Fibroblast of lung (primary cell): Measurements from ENCODE around the gene NBEAL1. TPM values are rescaled to one million over a fixed set of nuclear protein-coding genes. Genes with fewer than 3 reads are reported as not detected.

Source experiments
- DNase-seq, 2 donors: peaks; one replicate each; pipeline versions ENCODE4 v3.0.0 to v3.0.0-alpha.2; 2010; ENCODE audit warnings: low read depth in 2 of 2
- H2AFZ ChIP-seq: 2 replicates; pipeline ENCODE4 v1.5.1; 2012; ENCODE audit warnings: low read length, control low read depth, inconsistent platforms
- H3K27ac ChIP-seq: 2 replicates; pipeline ENCODE4 v1.5.1; 2011; ENCODE audit warnings: low read length, control low read depth; ENCODE audit not compliant: insufficient read depth
- H3K27me3 ChIP-seq: 2 replicates; pipeline ENCODE4 v1.5.1; 2011; ENCODE audit warnings: mild to moderate bottlenecking, low read length; ENCODE audit not compliant: control insufficient read depth, insufficient read depth
- H3K36me3 ChIP-seq: 2 replicates; pipeline ENCODE4 v1.5.1; 2011; ENCODE audit warnings: low read length; ENCODE audit not compliant: control insufficient read depth, insufficient read depth
- H3K4me1 ChIP-seq: 2 replicates; pipeline ENCODE4 v1.5.1; 2011; ENCODE audit warnings: low read length; ENCODE audit not compliant: control insufficient read depth, insufficient read depth; ENCODE audit errors: extremely low read depth
- H3K4me2 ChIP-seq: 2 replicates; pipeline ENCODE4 v1.5.1; 2011; ENCODE audit warnings: low read length, control low read depth; ENCODE audit not compliant: insufficient read depth; ENCODE audit errors: extremely low read depth
- H3K4me3 ChIP-seq, 4 experiments: fragments of 200-600 bp in 1 of 4; sonication (generic) in 1 of 4; replicated peaks in 1 of 4; 2 replicates each; pipeline ENCODE4 v1.5.1; 2011 to 2016; ENCODE audit warnings: low read length in 4 of 4, low read depth in 3 of 4, mild to moderate bottlenecking in 3 of 4, control low read depth in 2 of 4, inconsistent platforms in 1 of 4, mixed read lengths in 1 of 4; ENCODE audit not compliant: insufficient read depth in 1 of 4; ENCODE audit errors: control extremely low read depth in 1 of 4
- H3K79me2 ChIP-seq: 2 replicates; pipeline ENCODE4 v1.5.1; 2012; ENCODE audit warnings: mild to moderate bottlenecking, low read length, inconsistent platforms; ENCODE audit not compliant: control insufficient read depth, insufficient read depth
- H3K9ac ChIP-seq: 2 replicates; pipeline ENCODE4 v1.5.1; 2011; ENCODE audit warnings: mild to moderate bottlenecking, low read length, control low read depth; ENCODE audit not compliant: insufficient read depth
- H3K9me3 ChIP-seq: 2 replicates; pipeline ENCODE4 v1.5.1; 2012; ENCODE audit warnings: low read depth, low read length; ENCODE audit not compliant: control insufficient read depth, insufficient read depth
- H4K20me1 ChIP-seq: 2 replicates; pipeline ENCODE4 v1.5.1; 2011; ENCODE audit warnings: low read length; ENCODE audit not compliant: control insufficient read depth, insufficient read depth; ENCODE audit errors: extremely low read depth
- EZH2 ChIP-seq: IDR thresholded peaks from 2 replicates; pipeline ENCODE4 v1.5.1; 2012; ENCODE audit warnings: low read length, control low read depth, mild to moderate bottlenecking; ENCODE audit errors: missing control alignments
- polyA plus RNA-seq, 2 donors: library from polyadenylated mRNA; depleted of rRNA in 1 of 2; stranded (reverse) in 1 of 2; unstranded in 1 of 2; fragments of >200 nt; gene quantifications; 2 replicates each; pipeline ENCODE4 v1.2.1, GENCODE V29; 2011 to 2012; ENCODE audit warnings: missing spikeins in 1 of 2
- total RNA-seq: library from RNA; depleted of rRNA; stranded (reverse); fragments of >200 nt; gene quantifications from 2 replicates; pipeline ENCODE4 v1.2.1, GENCODE V29; 2014
- TF ChIP-seq, protein P1 (sequence below), 2 donors: IDR thresholded peaks in 1 of 2; conservative IDR thresholded peaks in 1 of 2; 1 replicate in 1 of 2; 2 replicates in 1 of 2; pipeline ENCODE4 v1.5.1; 2011 to 2012; ENCODE audit warnings: low read length in 2 of 2, control low read depth in 1 of 2, inconsistent platforms in 1 of 2, low read depth in 1 of 2, mild to moderate bottlenecking in 1 of 2

Gene NBEAL1
- total and polyA plus RNA-seq, 2 donors (not counting 1 experiment from before 2014, with no cell fraction given) = 14.8 to 55.7 TPM

DNA sequence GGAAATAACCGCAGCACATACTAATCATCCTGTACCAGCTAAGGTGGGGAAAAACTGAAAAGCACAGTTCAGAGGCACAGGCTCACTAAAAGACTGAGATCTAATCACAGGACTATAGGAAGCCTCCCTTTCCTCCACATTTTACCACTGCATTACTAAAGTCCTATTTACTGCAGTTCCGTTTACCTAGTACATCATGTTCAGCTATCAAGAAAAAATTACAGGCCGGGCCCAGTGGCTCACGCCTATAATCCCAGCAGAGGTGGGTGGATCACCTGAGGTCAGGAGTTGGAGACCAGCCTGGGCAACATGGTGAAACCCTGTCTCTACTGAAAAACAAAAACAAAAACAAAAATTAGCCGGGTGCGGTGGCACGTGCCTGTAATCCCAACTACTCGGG is 11.0 kb upstream of the NBEAL1 start:
- Histone ChIP-seq H3K27me3 (no peaks in the 10 kb centered on the region), H3K4me2 (no peak overlapping the region), H3K36me3 (no peaks in the 10 kb centered on the region), H3K79me2 (no peaks in the 10 kb centered on the region), H4K20me1 (no peaks in the 10 kb centered on the region), H2AFZ (no peak overlapping the region), H3K4me3 (no peak overlapping the region), H3K9me3 (no peaks in the 10 kb centered on the region), H3K4me1 (no peaks in the 10 kb centered on the region), H3K9ac (no peak overlapping the region), H3K27ac (no peak overlapping the region)
- TF ChIP-seq, protein P1, sequence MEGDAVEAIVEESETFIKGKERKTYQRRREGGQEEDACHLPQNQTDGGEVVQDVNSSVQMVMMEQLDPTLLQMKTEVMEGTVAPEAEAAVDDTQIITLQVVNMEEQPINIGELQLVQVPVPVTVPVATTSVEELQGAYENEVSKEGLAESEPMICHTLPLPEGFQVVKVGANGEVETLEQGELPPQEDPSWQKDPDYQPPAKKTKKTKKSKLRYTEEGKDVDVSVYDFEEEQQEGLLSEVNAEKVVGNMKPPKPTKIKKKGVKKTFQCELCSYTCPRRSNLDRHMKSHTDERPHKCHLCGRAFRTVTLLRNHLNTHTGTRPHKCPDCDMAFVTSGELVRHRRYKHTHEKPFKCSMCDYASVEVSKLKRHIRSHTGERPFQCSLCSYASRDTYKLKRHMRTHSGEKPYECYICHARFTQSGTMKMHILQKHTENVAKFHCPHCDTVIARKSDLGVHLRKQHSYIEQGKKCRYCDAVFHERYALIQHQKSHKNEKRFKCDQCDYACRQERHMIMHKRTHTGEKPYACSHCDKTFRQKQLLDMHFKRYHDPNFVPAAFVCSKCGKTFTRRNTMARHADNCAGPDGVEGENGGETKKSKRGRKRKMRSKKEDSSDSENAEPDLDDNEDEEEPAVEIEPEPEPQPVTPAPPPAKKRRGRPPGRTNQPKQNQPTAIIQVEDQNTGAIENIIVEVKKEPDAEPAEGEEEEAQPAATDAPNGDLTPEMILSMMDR (conservative IDR thresholded peaks at IDR 0.05 in 1 of 2, IDR thresholded peaks at IDR 0.05 in 1 of 2; ENCODE audit: low read depth in 1 of 2, low read length in 2 of 2) = no peak
- no peak for TF ChIP-seq EZH2
- DNase-seq = no peak

DNA sequence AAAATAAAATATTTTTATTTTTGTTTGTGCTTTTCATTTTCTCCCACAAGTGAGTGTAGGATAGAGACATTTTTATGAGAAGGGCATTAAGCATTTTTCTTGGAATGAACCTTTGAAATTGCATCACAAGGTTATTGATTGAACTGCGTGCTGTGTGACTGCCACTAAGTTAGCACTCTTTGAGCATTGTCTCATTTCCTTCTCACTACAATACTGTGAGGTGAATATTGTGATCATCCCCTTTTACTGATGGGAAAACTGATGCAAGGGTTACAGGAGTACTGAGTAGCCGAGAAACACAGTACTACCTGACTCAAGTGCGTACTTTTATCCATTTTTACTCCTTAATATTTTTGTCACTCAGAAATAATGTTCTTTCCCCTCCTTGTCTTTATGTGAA is 2.0 kb downstream of the NBEAL1 start:
- peak overlapping the region; percentile 95 for H3K4me2 ChIP-seq
- H3K9ac ChIP-seq = no peak overlapping the region
- H3K4me3 ChIP-seq = peak overlapping the region; percentile 60 to 95 (median 74)
- H3K4me1 ChIP-seq = no peaks in the 10 kb centered on the region
- H3K9me3 ChIP-seq = no peaks in the 10 kb centered on the region
- no peaks in the 10 kb centered on the region for H3K36me3 ChIP-seq
- no peak overlapping the region for H3K27ac ChIP-seq
- no peak for TF ChIP-seq EZH2
- TF ChIP-seq, protein P1 (conservative IDR thresholded peaks at IDR 0.05 in 1 of 2, IDR thresholded peaks at IDR 0.05 in 1 of 2; ENCODE audit: low read depth in 1 of 2, low read length in 2 of 2) = no peak
- H3K27me3 ChIP-seq = no peaks in the 10 kb centered on the region
- no peak overlapping the region for H2AFZ ChIP-seq
- no peak for DNase-seq
- peaks cover 58% of the 10 kb centered on the region for H3K79me2 ChIP-seq
- no peaks in the 10 kb centered on the region for H4K20me1 ChIP-seq

DNA sequence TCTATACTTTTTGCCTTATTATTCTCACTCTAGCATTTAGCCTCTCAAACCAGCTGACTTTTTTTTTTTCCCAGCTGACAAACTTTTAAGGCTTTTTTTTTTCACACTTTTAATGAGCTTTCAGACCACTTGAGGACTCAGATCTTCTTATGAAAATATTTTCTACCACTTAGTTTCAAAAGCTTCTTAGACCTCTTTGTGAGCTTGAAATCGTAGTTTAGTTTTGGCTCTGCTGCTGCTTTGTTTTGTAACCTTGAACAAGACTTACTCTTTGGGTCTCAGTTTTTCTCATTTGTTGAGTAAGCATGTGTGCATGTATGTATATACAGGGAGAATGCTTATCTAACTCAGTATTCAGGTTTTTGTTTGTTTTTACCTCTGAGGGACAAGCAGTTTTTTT is 3.5 kb downstream of the NBEAL1 start:
- no peak overlapping the region for H2AFZ ChIP-seq
- H3K4me2 ChIP-seq = peak overlapping the region; percentile 83
- H3K4me1 ChIP-seq = no peaks in the 10 kb centered on the region
- no peak overlapping the region for H3K27ac ChIP-seq
- no peaks in the 10 kb centered on the region for H4K20me1 ChIP-seq
- no peaks in the 10 kb centered on the region for H3K27me3 ChIP-seq
- no peak for TF ChIP-seq EZH2
- TF ChIP-seq, protein P1 (conservative IDR thresholded peaks at IDR 0.05 in 1 of 2, IDR thresholded peaks at IDR 0.05 in 1 of 2; ENCODE audit: low read depth in 1 of 2, low read length in 2 of 2) = no peak
- H3K9ac ChIP-seq = no peak overlapping the region
- DNase-seq = peak; percentile 29 to 47
- no peaks in the 10 kb centered on the region for H3K36me3 ChIP-seq
- H3K9me3 ChIP-seq = no peaks in the 10 kb centered on the region
- peaks cover 58% of the 10 kb centered on the region for H3K79me2 ChIP-seq
- peak overlapping the region; percentile 16 to 95 (median 52) for H3K4me3 ChIP-seq
